Lower leg skin (tissue), 4 donors: ENCODE results near the gene NUDT4. TPM values are rescaled to one million over a fixed set of nuclear protein-coding genes. Genes with fewer than 3 reads are reported as not detected.

Experiments
- DNase-seq, 2 donors: peaks; one replicate each; pipeline ENCODE4 v3.0.0-alpha.2; 2019; ENCODE audit warnings: low spot score in 2 of 2
- H3K4me3 ChIP-seq: fragments of 200-600 bp; sonication (generic); 2 replicates; pipeline ENCODE4 v1.5.1; 2017; ENCODE audit warnings: mild to moderate bottlenecking, low read depth; ENCODE audit not compliant: poor library complexity, severe bottlenecking
- POLR2A ChIP-seq, 2 donors: fragments of 450-650 bp; IDR thresholded peaks; one replicate each; pipeline ENCODE4 v1.6.1; 2016 to 2017; ENCODE audit warnings: antibody characterized with exemption in 2 of 2, mild to moderate bottlenecking in 1 of 2, moderate library complexity in 1 of 2
- WGBS, 2 donors: methylation state at CpG; one replicate each; pipeline ENCODE4 v1.1.5; 2018; 5-methylcytosine and 5-hydroxymethylcytosine counted together
- intact Hi-C: fragments of 100-400 bp; cut with DNase I; formaldehyde crosslinking; loops from one replicate; pipeline ENCODE4 v1.15.0; 2023; ENCODE audit warnings: low total_unique reads
- total RNA-seq, 4 donors: library from RNA; depleted of rRNA; stranded (reverse); fragments of >200 nt; gene quantifications; one replicate each; pipeline ENCODE4 v1.1.0, GENCODE V29; 2016
- TF ChIP-seq, protein P1 (sequence below), 3 donors: fragments of 450-650 bp; IDR thresholded peaks; one replicate each; pipeline ENCODE4 v1.5.1; 2016; ENCODE audit warnings: antibody characterized with exemption in 3 of 3, mild to moderate bottlenecking in 3 of 3, moderate library complexity in 2 of 3

The NUDT4 gene
- total RNA-seq, 4 donors from 2014 or later = 24.7 to 62.8 (median 34.2) TPM

DNA sequence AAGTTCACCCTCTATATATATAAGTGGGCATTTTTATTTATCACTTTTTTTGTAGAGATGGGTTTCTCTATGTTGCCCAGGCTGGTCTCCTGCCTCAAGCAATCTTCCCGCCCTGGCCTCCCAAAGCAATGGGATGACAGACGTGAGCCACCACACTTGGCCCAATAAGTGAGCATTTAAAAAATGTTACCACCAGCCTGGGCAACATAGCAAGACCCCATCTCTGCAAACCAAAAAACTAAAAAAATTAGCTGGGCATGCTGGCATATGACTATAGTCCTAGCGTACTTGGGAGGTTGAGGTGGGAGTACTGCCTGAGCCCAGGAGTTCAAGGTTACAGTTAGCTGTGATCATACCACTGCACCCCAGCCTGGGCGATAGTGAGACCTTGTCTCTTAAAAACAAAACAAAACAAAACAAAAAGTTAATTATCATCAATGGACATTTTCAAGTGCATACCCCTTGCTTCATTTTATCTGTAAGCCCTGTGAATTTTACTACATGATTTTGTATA lies 40.3 kb downstream of the NUDT4 start:
- no peak overlapping the region for H3K4me3 ChIP-seq
- WGBS, 2 donors = 91% methylated on average over 4 of the region's 4 CpGs
- intact Hi-C loops = no loop called here
- no peak for TF ChIP-seq POLR2A (IDR thresholded peaks at IDR 0.05)
- TF ChIP-seq, protein P1, sequence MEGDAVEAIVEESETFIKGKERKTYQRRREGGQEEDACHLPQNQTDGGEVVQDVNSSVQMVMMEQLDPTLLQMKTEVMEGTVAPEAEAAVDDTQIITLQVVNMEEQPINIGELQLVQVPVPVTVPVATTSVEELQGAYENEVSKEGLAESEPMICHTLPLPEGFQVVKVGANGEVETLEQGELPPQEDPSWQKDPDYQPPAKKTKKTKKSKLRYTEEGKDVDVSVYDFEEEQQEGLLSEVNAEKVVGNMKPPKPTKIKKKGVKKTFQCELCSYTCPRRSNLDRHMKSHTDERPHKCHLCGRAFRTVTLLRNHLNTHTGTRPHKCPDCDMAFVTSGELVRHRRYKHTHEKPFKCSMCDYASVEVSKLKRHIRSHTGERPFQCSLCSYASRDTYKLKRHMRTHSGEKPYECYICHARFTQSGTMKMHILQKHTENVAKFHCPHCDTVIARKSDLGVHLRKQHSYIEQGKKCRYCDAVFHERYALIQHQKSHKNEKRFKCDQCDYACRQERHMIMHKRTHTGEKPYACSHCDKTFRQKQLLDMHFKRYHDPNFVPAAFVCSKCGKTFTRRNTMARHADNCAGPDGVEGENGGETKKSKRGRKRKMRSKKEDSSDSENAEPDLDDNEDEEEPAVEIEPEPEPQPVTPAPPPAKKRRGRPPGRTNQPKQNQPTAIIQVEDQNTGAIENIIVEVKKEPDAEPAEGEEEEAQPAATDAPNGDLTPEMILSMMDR (IDR thresholded peaks at IDR 0.05) = no peak
- no peak for DNase-seq

DNA sequence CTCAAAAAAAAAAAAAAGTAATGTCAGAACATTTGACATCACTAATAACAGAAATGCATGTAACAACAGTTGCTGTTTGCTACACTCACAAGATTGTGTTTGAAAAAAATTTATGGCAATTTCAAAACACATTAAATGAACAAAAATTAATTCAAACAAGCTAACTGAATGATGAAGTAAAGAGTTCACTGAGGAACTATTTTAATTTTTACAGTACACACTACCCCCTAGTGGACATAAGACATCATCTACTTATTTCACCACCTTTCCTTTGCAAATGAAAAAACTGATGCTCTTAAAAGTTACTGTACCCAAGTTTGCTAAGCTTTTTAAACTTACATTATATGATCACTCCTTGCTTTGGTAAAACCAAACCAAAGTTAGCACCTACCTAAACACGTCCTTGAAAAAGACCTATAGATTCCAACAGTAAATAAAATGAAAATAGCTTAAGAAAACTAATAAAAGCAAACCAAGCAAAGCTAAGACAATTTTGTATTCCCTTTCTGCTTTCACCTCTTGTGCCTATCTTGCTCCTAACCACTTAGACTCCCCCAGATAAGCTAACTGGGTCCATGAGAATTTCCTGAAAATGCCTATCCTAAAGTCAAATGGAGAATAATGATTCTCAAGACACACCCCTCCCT lies 41.8 kb downstream of the NUDT4 start:
- TF ChIP-seq, protein P1 (IDR thresholded peaks at IDR 0.05) = no peak
- no peak for TF ChIP-seq POLR2A (IDR thresholded peaks at IDR 0.05)
- intact Hi-C loops = no loop called here
- DNase-seq = no peak
- no peak overlapping the region for H3K4me3 ChIP-seq
- WGBS, 2 donors = 31 to 51% methylated on average over 1 of the region's 1 CpG

DNA sequence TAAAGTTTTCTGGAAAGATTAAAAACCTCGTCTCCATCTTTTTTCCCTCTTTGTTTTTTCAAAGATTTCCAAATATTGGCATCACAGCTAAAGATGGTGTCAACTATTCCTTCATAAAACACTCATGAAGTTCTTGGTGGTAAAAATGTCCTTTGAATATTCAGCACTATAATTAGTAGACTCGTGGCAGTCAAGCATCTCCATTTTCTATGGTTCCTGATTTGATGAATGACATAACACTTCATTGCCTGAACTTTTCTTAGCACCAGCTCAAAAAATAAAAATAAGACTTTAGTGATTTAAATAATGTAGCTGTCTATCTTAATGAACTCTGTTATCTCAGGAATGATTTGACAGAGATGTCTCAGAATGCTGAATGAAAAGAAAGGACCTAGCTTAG lies 44.3 kb downstream of the NUDT4 start:
- no peak for DNase-seq
- TF ChIP-seq, protein P1 (IDR thresholded peaks at IDR 0.05) = no peak
- no peak for TF ChIP-seq POLR2A (IDR thresholded peaks at IDR 0.05)
- intact Hi-C loops = no loop called here
- WGBS, 2 donors = 61 to 63% methylated on average over 2 of the region's 2 CpGs
- H3K4me3 ChIP-seq = no peak overlapping the region

DNA sequence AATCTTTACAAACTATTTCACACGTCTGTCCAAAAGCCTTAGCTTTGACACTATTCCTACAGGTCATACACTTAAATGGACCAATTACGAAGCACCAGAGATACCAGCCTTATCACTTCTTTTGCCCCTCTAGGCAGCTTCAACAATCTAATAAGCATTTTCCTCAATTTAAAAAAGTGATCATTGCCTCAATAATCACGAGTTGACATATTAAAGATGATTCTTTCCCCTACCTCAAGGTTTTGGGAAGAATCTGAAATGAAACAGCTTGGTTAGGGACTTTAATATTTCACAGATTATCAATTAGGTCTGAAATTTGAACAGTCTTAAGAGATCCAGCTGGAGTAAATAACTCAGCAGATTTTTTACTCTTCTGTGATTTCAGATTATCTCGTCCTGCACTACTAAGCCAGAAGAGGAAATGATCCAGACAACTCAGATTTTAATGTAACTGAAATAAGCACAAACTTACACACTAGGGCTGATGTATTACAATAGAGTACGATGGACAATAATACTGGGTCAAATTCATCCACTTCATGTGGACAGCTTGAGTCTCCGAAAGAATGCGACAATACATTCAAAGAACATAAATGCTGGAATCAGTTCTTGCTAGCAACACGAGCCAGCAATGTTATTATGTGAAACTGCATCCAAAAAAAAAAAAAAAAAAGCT lies 48.1 kb downstream of the NUDT4 start:
- H3K4me3 ChIP-seq = no peak overlapping the region
- TF ChIP-seq POLR2A (IDR thresholded peaks at IDR 0.05) = no peak
- TF ChIP-seq, protein P1 (IDR thresholded peaks at IDR 0.05) = no peak
- DNase-seq = no peak
- 56% methylated on average over 8 of the region's 8 CpGs for WGBS, 2 donors
- intact Hi-C loops = no loop called here

DNA sequence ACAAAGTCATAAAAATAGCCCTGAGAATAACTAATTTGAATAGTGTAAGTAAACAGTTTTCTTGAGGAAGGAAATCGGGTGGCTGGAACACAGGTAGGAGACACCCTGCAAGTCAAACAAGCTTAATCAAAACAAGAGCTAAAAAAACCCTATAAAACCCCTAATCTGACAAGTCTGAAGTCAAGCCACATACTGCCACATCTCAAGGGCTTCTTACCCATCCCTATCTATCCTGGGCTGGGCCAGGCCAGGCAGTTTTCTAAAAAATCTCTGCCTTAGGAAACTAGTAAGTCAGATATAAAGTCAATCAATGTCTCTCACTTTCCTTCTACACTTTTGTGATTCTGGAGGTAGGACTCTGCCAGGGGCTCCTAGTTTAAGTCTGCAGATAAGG lies 48.7 kb downstream of the NUDT4 start:
- 36 to 45% methylated on average over 1 of the region's 1 CpG for WGBS, 2 donors
- TF ChIP-seq, protein P1 (IDR thresholded peaks at IDR 0.05) = no peak
- no peak for TF ChIP-seq POLR2A (IDR thresholded peaks at IDR 0.05)
- intact Hi-C loops = no loop called here
- no peak overlapping the region for H3K4me3 ChIP-seq
- DNase-seq = no peak
